Ectodermal cell (in vitro differentiated cells): Measurements from ENCODE around the gene ZNF513.

ENCODE experiments used
- H3K27ac ChIP-seq: 2 replicates; pipeline ENCODE4 v1.7.0; 2013; ENCODE audit warnings: mild to moderate bottlenecking, low read depth, low read length; ENCODE audit not compliant: insufficient read depth, poor library complexity, severe bottlenecking
- H3K27me3 ChIP-seq: 2 replicates; pipeline ENCODE4 v1.7.0; 2013; ENCODE audit warnings: mild to moderate bottlenecking, low read length; ENCODE audit not compliant: insufficient read depth, control insufficient read depth, poor library complexity, severe bottlenecking
- H3K36me3 ChIP-seq: one replicate; pipeline ENCODE4 v1.7.0; 2013; ENCODE audit warnings: low read length; ENCODE audit not compliant: control insufficient read depth, insufficient read depth
- H3K4me1 ChIP-seq: one replicate; pipeline ENCODE4 v1.7.0; 2013; ENCODE audit warnings: low read length; ENCODE audit not compliant: control insufficient read depth, insufficient read depth
- H3K4me3 ChIP-seq: 2 replicates; pipeline ENCODE4 v1.7.0; 2013; ENCODE audit warnings: low read depth, low read length, control low read depth; ENCODE audit not compliant: insufficient read depth
- H3K9me3 ChIP-seq: 2 replicates; pipeline ENCODE4 v1.7.0; 2013; ENCODE audit warnings: mild to moderate bottlenecking, low read length, moderate library complexity; ENCODE audit not compliant: control insufficient read depth
- WGBS, 2 experiments: methylation state at CpG; one replicate each; pipeline ENCODE4 v1.1.7; 2013; ENCODE audit warnings: missing lambda C conversion rate in 2 of 2; 5-methylcytosine and 5-hydroxymethylcytosine counted together

The ZNF513 gene

GRCh38 chr2:27373567-27373966 lies 7.0 kb downstream of the ZNF513 start:
- H3K4me1 ChIP-seq, result peaks cover 17% of the 10 kb centered on the region
- 91 to 96% methylated on average over 5 of the region's 5 CpGs for WGBS, 2 experiments
- peaks cover 52% of the 10 kb centered on the region for H3K36me3 ChIP-seq

DNA sequence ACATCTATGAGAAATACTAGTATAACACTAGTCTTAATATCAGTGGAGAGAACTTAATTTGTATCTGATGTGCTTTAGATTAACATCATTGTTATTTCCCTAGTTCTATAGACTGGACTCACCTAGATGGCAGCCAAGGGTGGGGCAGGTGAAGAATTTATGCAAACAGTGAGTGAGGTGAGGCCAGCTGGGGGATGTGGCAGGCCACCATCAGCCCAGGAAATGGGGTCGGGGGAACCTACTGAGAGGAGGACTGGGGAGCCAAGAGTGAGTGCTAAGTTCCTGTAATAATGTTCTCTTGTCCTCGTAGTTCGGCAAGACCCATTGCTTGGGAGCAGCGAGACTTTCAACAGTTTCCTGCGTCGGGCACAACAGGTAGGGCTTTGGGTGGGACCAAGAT lies 7.6 kb downstream of the ZNF513 start:
- Histone ChIP-seq H3K4me1 (peaks cover 14% of the 10 kb centered on the region), H3K9me3 (no peaks in the 10 kb centered on the region), H3K27ac (no peak overlapping the region), H3K36me3 (peaks cover 49% of the 10 kb centered on the region), H3K4me3 (no peak overlapping the region), H3K27me3 (no peaks in the 10 kb centered on the region)
- WGBS, 2 experiments, result 95 to 96% methylated on average over 6 of the region's 6 CpGs

More at GRCh38 chr2:27373567-27373966, 7.0 kb downstream of the ZNF513 start:
- H3K27me3 ChIP-seq, result no peaks in the 10 kb centered on the region
- H3K9me3 ChIP-seq, result no peaks in the 10 kb centered on the region
- no peak overlapping the region for H3K4me3 ChIP-seq
- H3K27ac ChIP-seq, result no peak overlapping the region

DNA sequence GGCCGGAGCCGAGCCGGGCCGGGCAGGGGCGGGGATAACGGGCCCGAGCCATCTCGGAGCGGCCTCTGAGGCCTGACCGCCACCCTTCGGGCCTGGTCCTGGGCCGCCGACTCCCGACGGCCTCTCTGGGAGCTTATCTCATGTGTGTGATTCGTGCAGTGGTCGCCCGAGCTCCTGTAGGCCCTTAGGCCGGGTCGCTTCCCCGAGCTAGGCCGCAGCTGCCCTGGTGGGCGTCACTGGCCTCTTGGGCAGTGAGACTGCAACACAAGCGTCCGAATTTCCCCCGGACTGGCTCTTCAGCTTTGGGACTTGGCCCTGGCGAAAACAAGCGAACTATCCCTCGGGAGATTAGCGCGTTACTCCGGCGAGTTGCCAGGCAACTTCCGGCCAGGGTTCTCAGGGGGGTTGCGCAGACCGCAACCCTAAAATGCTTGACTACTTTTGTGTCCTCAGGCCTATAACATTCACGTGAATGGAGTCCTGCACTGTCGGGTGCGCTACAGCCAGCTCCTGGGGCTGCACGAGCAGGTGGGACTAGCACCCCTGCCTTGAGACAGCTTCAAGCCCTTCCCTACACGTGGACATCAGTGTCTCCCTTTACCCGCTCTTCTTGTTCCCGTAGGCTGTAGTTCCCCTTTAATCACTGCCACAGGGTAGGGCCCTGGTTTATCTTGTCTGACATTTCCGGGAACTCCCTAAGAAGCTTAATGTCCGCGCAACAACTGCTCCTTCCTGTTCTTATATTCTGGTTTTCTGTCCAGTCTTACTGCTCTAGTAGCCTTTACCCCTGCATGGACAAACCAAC lies 9.5 kb downstream of the ZNF513 start:
- no peaks in the 10 kb centered on the region for H3K27me3 ChIP-seq
- no peaks in the 10 kb centered on the region for H3K9me3 ChIP-seq
- H3K4me1 ChIP-seq, result peaks cover 14% of the 10 kb centered on the region
- peak overlapping the region; percentile 88 for H3K4me3 ChIP-seq
- H3K36me3 ChIP-seq, result peaks cover 48% of the 10 kb centered on the region
- peak overlapping the region; percentile 53 for H3K27ac ChIP-seq
- WGBS, 2 experiments, result 5 to 6% methylated on average over 46 of the region's 46 CpGs

- WGBS, 2 experiments, result 0% methylated on average over 85 of the region's 85 CpGs
- Histone ChIP-seq H3K27ac (peak within 1 kb of the TSS; percentile 69), H3K27me3 (no peaks in the 10 kb centered on the region), H3K4me1 (peaks cover 14% of the 10 kb centered on the region), H3K36me3 (peaks cover 46% of the 10 kb centered on the region), H3K4me3 (peak within 1 kb of the TSS; percentile 88), H3K9me3 (no peaks in the 10 kb centered on the region)
Observed at GRCh38 chr2:27370026-27370815, 10.3 kb downstream of the ZNF513 start, which contains the start of the genes EIF2B4 and SNX17. EIF2B4 (minus strand) TSS chr2:27370338; CDS start chr2:27370314, 24 bp downstream. SNX17 (plus strand) TSS chr2:27370616; CDS start chr2:27370744, 128 bp downstream.

GRCh38 chr2:27369471-27370025 lies 11.0 kb downstream of the ZNF513 start:
- 7% methylated on average over 18 of the region's 18 CpGs for whole genome bisulfite sequencing, 2 experiments
- peak overlapping the region; percentile 88 for H3K4me3 ChIP-seq
- H3K27me3 ChIP-seq, result no peaks in the 10 kb centered on the region
- peak overlapping the region; percentile 69 for H3K27ac ChIP-seq
- peaks cover 14% of the 10 kb centered on the region for H3K4me1 ChIP-seq
- no peaks in the 10 kb centered on the region for H3K9me3 ChIP-seq
- H3K36me3 ChIP-seq, result peaks cover 42% of the 10 kb centered on the region

GRCh38 chr2:27363933-27364332 lies 16.6 kb downstream of the ZNF513 start:
- no peak overlapping the region for H3K27ac ChIP-seq
- no peaks in the 10 kb centered on the region for H3K9me3 ChIP-seq
- peaks cover 2% of the 10 kb centered on the region for H3K4me1 ChIP-seq
- no peak overlapping the region for H3K4me3 ChIP-seq
- 88 to 98% methylated on average over 2 of the region's 2 CpGs for WGBS, 2 experiments
- H3K27me3 ChIP-seq, result no peaks in the 10 kb centered on the region
- H3K36me3 ChIP-seq, result peaks cover 31% of the 10 kb centered on the region

DNA sequence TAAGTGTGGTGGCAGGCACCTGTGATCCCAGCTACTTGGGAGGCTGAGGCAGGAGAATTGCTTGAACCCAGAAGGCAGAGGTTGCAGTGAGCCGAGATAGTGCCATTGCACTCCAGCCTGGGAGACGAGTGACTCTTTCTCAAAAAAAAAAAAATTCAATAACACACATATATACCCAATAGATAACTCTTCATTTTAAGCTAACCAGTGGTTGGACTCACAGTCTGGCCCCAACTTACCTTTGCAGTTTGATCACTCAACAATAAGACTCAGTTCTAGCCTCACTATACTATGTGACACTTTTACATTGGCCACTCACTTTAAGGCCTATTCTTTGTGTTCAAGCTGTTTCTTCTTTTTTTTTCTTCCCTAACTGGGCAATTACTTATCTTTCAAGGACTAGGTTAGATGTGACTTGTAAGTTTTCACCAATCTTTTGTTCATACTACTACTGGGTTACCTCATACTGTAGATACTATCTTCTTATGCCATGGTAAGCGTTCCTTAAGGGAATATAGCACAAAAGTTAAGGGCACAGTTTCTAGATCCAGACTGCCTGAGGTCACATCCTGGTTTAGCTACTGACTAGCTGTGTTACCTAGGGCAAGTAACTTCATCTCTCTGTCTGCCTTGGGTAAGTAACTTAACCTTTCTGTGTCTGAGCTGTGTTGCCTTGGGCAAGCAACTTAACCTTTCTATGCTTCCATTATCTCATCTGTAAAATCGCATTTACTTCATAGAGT lies 17.7 kb downstream of the ZNF513 start:
- H3K27ac ChIP-seq, result no peak overlapping the region
- no peaks in the 10 kb centered on the region for H3K4me1 ChIP-seq
- peaks cover 33% of the 10 kb centered on the region for H3K36me3 ChIP-seq
- no peaks in the 10 kb centered on the region for H3K9me3 ChIP-seq
- H3K27me3 ChIP-seq, result no peaks in the 10 kb centered on the region
- no peak overlapping the region for H3K4me3 ChIP-seq
- WGBS, 2 experiments, result 90 to 93% methylated on average over 3 to 4 of the region's 4 CpGs

- Histone ChIP-seq H3K4me1 (peaks cover 4% of the 10 kb centered on the region), H3K4me3 (peak within 1 kb of the TSS; percentile 99), H3K9me3 (no peaks in the 10 kb centered on the region), H3K27ac (peak within 1 kb of the TSS; percentile 91), H3K36me3 (peaks cover 6% of the 10 kb centered on the region), H3K27me3 (no peaks in the 10 kb centered on the region)
- 0% methylated on average over 67 of the region's 67 CpGs for WGBS, 2 experiments
Observed at GRCh38 chr2:27356382-27357181, 24.0 kb downstream of the ZNF513 start, which contains the start of gene GTF3C2. GTF3C2 (minus strand) TSS chr2:27356764; CDS start chr2:27343554, 13,210 bp downstream.

DNA sequence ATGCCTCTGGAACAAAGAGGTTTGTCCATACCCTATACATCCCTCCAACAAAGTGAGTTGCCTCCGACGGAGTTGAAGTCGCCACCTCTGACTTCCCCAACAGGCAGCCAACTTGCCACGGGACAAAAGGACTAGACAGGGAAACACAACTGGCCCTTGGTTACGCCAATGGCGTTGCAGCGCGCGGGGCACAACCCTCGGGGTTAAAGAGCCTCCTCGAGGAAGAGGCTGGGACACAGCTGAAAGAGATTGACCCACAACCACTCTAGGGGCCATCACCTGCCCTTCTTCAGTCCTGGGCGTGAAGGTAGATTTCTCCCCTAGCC lies 24.5 kb downstream of the ZNF513 start:
- Histone ChIP-seq H3K4me1 (peaks cover 4% of the 10 kb centered on the region), H3K27ac (peak overlapping the region; percentile 91), H3K9me3 (no peaks in the 10 kb centered on the region), H3K4me3 (peak overlapping the region; percentile 99), H3K27me3 (no peaks in the 10 kb centered on the region), H3K36me3 (peaks cover 6% of the 10 kb centered on the region)
- WGBS, 2 experiments, result 0% methylated on average over 12 of the region's 12 CpGs
